Keratinocyte (primary cell): ENCODE measurements around the gene KRT5. TPM values are rescaled to one million over a fixed set of nuclear protein-coding genes. Genes with fewer than 3 reads are reported as not detected.

Experiments used
- DNase-seq: peaks from one replicate; pipeline ENCODE4 v3.0.0-alpha.2; 2011; ENCODE audit warnings: low read depth, missing footprints, low spot score
- FAIRE-seq: peaks from 2 replicates; lab custom pipeline; 2011; peaks lifted over from hg19 to GRCh38; lab: Jason Lieb, UNC
- H2AFZ ChIP-seq: 2 replicates; pipeline ENCODE4 v1.6.0; 2012; ENCODE audit warnings: low read length, control low read depth, inconsistent platforms; ENCODE audit not compliant: control insufficient read depth
- H3K27ac ChIP-seq: 2 replicates; pipeline ENCODE4 v1.5.1; 2011; ENCODE audit warnings: low read length; ENCODE audit not compliant: control insufficient read depth, insufficient read depth
- H3K27me3 ChIP-seq: 3 replicates; pipeline ENCODE4 v1.6.0; 2011; ENCODE audit warnings: low read length; ENCODE audit not compliant: control insufficient read depth, insufficient read depth; ENCODE audit errors: extremely low read depth
- H3K36me3 ChIP-seq, 2 experiments: 2 replicates in 1 of 2; 3 replicates in 1 of 2; pipeline ENCODE4 v1.5.1; 2011; ENCODE audit warnings: low read length in 2 of 2, mild to moderate bottlenecking in 1 of 2; ENCODE audit not compliant: control insufficient read depth in 2 of 2, insufficient read depth in 2 of 2; ENCODE audit errors: extremely low read depth in 1 of 2
- H3K4me1 ChIP-seq: 3 replicates; pipeline ENCODE4 v1.5.1; 2011; ENCODE audit warnings: low read length; ENCODE audit not compliant: control insufficient read depth, insufficient read depth; ENCODE audit errors: extremely low read depth
- H3K4me2 ChIP-seq: 3 replicates; pipeline ENCODE4 v1.6.0; 2011; ENCODE audit warnings: low read depth, low read length; ENCODE audit not compliant: control insufficient read depth, insufficient read depth; ENCODE audit errors: extremely low read depth
- H3K4me3 ChIP-seq, 3 experiments: fragments of 200-600 bp in 1 of 3; sonication (generic) in 1 of 3; 2 replicates in 2 of 3; 3 replicates in 1 of 3; pipeline ENCODE4 v1.5.1; 2011 to 2016; ENCODE audit warnings: low read length in 3 of 3, mild to moderate bottlenecking in 3 of 3, control low read depth in 2 of 3, inconsistent platforms in 1 of 3, low read depth in 1 of 3, mixed read lengths in 1 of 3, mixed run types in 1 of 3, moderate library complexity in 1 of 3; ENCODE audit not compliant: control insufficient read depth in 2 of 3, insufficient read depth in 2 of 3; ENCODE audit errors: extremely low read depth in 1 of 3
- H3K79me2 ChIP-seq: 2 replicates; pipeline ENCODE4 v1.6.0; 2012; ENCODE audit warnings: low read length; ENCODE audit not compliant: control insufficient read depth, insufficient read depth
- H3K9ac ChIP-seq: 3 replicates; pipeline ENCODE4 v1.6.0; 2011; ENCODE audit warnings: low read length; ENCODE audit not compliant: control insufficient read depth, insufficient read depth; ENCODE audit errors: extremely low read depth
- H3K9me1 ChIP-seq: 3 replicates; pipeline ENCODE4 v1.6.0; 2011; ENCODE audit warnings: low read length; ENCODE audit not compliant: control insufficient read depth, insufficient read depth; ENCODE audit errors: extremely low read depth
- H3K9me3 ChIP-seq: 2 replicates; pipeline ENCODE4 v1.5.1; 2012; ENCODE audit warnings: low read depth, low read length; ENCODE audit not compliant: control insufficient read depth
- H4K20me1 ChIP-seq: 3 replicates; pipeline ENCODE4 v1.6.0; 2011; ENCODE audit warnings: low read length; ENCODE audit not compliant: control insufficient read depth, insufficient read depth; ENCODE audit errors: extremely low read depth
- CTCF ChIP-seq, 3 experiments: IDR thresholded peaks in 1 of 3; conservative IDR thresholded peaks in 1 of 3; optimal IDR thresholded peaks in 1 of 3; 2 replicates in 2 of 3; 3 replicates in 1 of 3; pipeline versions ENCODE3 to v1.5.1; 2011; ENCODE audit warnings: low read length in 3 of 3, mild to moderate bottlenecking in 3 of 3, moderate library complexity in 2 of 3, control low read depth in 1 of 3, inconsistent platforms in 1 of 3; ENCODE audit not compliant: insufficient read depth in 2 of 3; ENCODE audit errors: extremely low read depth in 1 of 3
- EZH2 ChIP-seq: IDR thresholded peaks from one replicate; pipeline ENCODE4 v1.6.1; 2012; ENCODE audit warnings: inconsistent platforms, mild to moderate bottlenecking, low read length, moderate library complexity
- dilution Hi-C: fragments of 300-500 bp; cut with MboI; formaldehyde crosslinking; loops from one replicate; pipeline ENCODE4 v1.7.0; 2020; ENCODE audit warnings: low sequenced_read_pairs; ENCODE audit not compliant: extremely low pct_ligation_motif_present
- polyA plus RNA-seq, 5 experiments: library from polyadenylated mRNA; depleted of rRNA in 3 of 5; stranded (reverse) in 3 of 5; stranded (forward) in 1 of 5; unstranded in 1 of 5; fragments of >200 nt; gene quantifications; 1 replicate in 1 of 5; 2 replicates in 3 of 5; 3 replicates in 1 of 5; pipeline versions ENCODE4 v1.2.1 to v1.2.3, GENCODE V29; 2011 to 2012; ENCODE audit warnings: missing spikeins in 2 of 5, low read depth in 1 of 5, low replicate concordance in 1 of 5

The KRT5 gene
- polyA plus RNA-seq, 1 donor (not counting 4 experiments of a cell fraction or from before 2014, with no cell fraction given): 15,814 TPM

DNA sequence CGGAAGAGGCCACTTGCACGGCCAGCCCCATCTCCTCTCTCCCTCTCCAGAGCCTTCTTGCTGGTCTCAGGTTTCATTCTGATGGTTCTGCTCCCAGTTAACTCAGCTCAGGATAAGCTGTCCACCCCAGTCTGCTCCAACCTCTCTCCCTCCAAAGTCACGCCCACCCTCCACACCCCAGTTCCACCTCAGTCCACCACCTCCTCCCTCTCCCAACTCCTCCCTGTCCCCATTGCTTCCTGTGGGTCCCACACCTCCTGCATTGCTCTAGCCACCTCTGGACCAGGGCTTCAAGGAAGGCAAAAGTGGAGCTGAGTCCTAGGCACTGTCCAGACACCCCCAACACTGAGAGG lies 19.6 kb upstream of the KRT5 start:
- no peak overlapping the region for H3K27ac ChIP-seq
- no peak overlapping the region for H3K4me3 ChIP-seq
- TF ChIP-seq CTCF (optimal IDR thresholded peaks at IDR 0.05 in 1 of 3, IDR thresholded peaks at IDR 0.05 in 1 of 3, conservative IDR thresholded peaks at IDR 0.05 in 1 of 3; ENCODE audit: extremely low read depth in 1 of 3, insufficient read depth in 2 of 3, low read length in 3 of 3): no peak
- no peak for TF ChIP-seq EZH2
- dilution Hi-C loops: no loop called here
- no peak overlapping the region for H2AFZ ChIP-seq
- no peaks in the 10 kb centered on the region for H3K79me2 ChIP-seq
- H3K9ac ChIP-seq: no peak overlapping the region
- H3K36me3 ChIP-seq: no peaks in the 10 kb centered on the region
- H3K9me1 ChIP-seq: no peaks in the 10 kb centered on the region
- DNase-seq (no peak), FAIRE-seq (no peak)
- H3K9me3 ChIP-seq: no peaks in the 10 kb centered on the region
- no peak overlapping the region for H3K4me2 ChIP-seq
- no peaks in the 10 kb centered on the region for H4K20me1 ChIP-seq
- H3K27me3 ChIP-seq: no peaks in the 10 kb centered on the region
- peaks cover 27% of the 10 kb centered on the region for H3K4me1 ChIP-seq

GRCh38 chr12:52539083-52539820 lies 19.1 kb upstream of the KRT5 start:
- Histone ChIP-seq H4K20me1 (no peaks in the 10 kb centered on the region), H3K9me3 (no peaks in the 10 kb centered on the region), H3K4me2 (peak overlapping the region; percentile 37), H3K4me1 (peaks cover 22% of the 10 kb centered on the region), H3K9ac (no peak overlapping the region), H3K27me3 (no peaks in the 10 kb centered on the region), H3K9me1 (no peaks in the 10 kb centered on the region), H3K4me3 (no peak overlapping the region), H3K36me3 (no peaks in the 10 kb centered on the region), H3K79me2 (no peaks in the 10 kb centered on the region), H2AFZ (no peak overlapping the region), H3K27ac (no peak overlapping the region)
- TF ChIP-seq CTCF (optimal IDR thresholded peaks at IDR 0.05 in 1 of 3, IDR thresholded peaks at IDR 0.05 in 1 of 3, conservative IDR thresholded peaks at IDR 0.05 in 1 of 3; ENCODE audit: extremely low read depth in 1 of 3, insufficient read depth in 2 of 3, low read length in 3 of 3): no peak
- TF ChIP-seq EZH2: no peak
- peak; percentile 52 for FAIRE-seq
- no peak for DNase-seq
- dilution Hi-C loops: no loop called here
